Stimulated activated CD8-positive, alpha-beta memory T cell treated with anti-CD3 and anti-CD28 coated beads, Interleukin-7, amount 100 ng/mL, for 24 hours (primary cell): ENCODE results near the gene PLA2G4B.

Source experiments
- DNase-seq: peaks from one replicate; pipeline ENCODE4 v3.0.0-alpha.2; 2020; ENCODE audit warnings: low read depth

The PLA2G4B gene

DNA sequence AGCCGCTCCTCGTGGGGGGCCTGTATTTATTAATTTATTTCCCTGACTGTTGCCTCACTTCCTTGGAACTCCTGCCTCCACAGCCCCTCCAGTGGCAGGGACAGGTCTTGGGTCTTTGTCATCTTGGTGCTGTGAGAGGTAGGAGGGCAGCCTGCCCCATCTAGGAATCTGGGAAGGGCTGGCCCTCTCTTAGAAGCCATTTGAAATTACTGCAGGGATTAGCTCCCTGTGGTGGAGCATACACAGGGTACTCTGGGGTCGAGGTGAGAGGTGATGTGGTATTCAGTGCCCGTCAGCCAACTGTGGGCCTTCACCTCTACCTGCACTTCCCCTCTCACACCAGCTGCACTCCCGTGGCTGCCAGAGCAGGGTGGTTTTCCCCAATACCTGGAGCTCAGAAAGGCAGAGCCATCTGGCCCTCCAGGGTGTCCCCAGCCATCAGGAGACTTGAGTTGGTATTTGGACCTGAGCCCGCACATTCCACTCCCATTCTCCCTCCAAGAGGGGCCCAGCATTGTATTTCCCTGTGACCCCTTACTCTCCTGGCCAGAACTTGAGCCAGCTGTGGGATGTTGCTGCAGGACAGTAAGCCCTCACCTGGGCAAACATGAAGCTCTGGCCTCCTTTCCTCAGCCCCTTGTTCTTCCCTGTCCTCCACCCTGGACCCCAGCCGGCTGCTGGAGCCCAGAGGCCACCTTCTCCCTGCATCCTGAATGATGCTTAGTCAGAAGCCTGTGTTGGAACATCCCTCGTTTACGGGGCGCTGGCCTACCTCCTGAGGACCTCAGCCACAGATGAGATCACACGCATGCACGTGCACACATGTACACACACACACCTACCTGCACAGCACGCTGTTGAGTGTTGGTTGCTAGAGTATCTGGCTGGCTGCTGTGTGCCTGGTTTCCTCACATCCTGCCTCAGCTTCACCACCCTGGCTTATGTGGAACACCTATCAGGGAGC is 12.8 kb upstream of the PLA2G4B start:
- DNase-seq = no peak

- no peak for DNase-seq
Observed at GRCh38 chr15:41827290-41827879, 11.3 kb upstream of the PLA2G4B start.

DNA sequence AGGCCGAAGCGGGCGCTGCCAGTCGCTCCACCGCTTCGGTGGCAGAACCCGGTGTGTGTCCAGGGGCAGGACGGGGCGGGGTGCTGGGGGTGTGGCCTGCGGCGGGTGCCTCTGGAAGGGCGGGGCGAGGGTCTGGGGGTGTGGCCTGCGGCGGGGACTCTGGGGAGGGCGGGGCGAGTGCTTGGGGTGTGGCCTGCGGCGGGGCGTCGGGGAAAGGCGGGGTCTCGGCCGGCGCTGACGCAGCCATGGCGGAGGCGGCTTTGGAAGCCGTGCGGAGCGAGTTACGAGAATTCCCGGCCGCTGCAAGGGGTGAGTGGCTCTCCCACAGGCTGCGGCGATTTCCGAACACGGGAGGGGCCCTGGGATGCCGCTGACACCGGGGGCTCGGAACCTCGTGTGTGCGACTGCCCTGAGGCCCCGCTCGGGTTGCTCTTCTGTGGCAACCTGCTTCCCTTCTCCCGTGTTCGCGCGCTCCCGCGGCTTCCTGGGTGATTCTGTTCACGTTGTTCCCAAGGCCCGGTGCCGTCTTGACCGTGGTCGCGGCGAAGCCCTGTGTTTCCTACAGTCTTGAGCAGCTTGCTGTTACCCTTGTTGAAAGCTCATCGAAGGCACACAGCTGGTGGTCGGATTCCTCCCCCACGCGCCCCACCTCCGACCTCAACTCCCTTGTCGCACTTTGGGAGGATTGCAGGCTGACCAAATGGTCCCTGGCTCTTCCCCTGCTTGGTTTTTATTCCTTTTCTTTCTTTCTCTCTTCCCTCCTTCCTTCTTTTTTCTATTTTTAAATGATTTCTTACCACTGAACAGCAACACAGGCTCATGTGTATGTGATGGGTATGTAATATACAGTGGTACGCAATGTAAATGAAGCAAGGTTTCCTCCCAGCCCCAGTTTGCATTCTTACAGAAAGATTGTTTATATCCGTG is 10.5 kb upstream of the PLA2G4B start, which contains the start of gene JMJD7:
Gene JMJD7, plus strand, starts transcription at position 213 of the 927 bp plus-strand sequence. Its CDS starts 33 bp downstream, at position 246.
- DNase-seq = peak; percentile 96

DNA sequence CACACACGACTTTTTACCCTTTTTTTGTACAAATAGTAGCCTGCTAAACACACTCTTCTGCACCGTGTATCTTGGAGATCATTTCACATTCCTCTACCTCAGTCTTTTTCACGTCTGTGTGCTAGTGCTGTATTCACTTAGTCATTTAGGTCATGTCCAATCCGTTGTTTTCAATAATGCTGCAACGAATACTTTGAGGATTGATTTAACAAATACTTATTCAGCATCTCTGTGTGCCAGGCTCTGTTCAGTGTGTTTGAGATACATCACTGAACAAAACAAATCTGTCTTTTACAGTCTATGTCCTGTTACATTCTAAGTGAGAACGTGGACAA is 9.9 kb upstream of the PLA2G4B start:
- no peak for DNase-seq

DNA sequence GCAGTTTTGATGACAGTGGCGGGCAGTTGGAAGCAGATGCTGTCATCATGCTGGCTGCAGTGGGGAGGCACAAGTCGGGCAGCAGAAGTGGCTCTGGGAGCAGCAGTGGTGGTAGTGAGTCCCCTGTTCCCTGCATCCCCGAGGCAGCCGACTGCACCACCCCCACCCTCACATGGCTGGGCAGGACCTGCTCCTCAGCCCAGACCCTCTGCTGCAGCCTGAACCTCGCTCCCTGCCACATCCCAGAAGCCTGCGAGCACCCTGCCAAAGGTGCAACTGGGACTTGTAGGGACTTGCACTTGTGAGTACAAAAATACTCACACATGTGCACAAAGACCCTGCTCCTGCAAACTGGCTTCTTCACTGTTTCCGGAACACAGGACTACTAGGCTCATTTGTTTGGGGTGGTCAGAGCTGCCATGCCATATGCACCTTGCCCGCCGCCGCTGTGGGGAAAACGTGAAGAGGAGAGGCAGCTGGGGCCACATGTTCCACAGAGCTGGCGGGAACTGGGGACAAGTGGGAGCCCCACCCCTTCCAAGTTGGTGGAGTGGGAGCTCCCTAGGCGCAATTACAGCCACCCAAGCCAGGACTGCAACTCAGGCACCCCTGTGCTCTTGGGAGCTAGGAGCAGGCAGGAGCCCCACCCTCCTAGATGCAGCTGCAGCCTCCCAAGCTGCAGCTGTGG is 8.5 kb upstream of the PLA2G4B start:
- no peak for DNase-seq

GRCh38 chr15:41831291-41831690 is 7.4 kb upstream of the PLA2G4B start:
- DNase-seq = peak; percentile 11

DNA sequence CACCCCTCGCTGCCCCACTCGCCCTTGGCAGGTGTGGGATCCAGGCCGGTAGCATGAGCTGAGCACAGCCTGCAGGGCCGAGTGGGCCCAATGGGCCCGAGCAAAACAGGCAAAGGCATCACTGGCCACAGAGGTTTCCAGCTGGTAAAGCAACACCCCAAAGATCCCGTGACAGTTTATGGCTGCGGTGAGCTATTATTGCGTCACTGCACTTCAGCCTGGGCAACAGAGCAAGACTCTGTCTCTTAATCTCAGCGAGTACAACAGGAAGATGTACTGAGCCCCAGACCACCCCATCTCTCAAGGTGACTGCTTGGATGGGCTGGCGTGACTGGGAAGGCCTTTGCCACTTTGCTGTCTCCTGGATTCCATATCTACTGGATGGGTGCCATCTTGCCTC is 6.4 kb upstream of the PLA2G4B start:
- no peak for DNase-seq

DNA sequence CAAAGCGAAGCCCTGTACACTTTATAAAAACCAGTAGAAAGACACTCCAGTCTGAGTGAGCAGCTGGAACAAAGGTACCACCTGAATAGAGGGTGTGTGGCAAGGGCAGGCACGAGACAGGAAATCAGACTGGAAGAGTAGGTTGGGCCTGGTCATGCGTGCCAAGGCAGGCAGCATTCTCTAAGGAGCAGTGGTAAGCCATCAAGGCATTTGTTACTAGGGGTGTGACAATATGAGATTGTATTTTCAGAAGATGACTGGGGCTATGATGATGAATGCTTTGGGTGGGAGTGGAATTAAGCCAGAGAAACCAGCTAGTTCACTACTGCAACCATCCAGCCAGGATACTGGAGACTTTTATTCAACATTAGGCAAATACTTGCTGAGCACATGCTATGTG is 5.8 kb upstream of the PLA2G4B start:
- no peak for DNase-seq

- DNase-seq = no peak
Observed at GRCh38 chr15:41834096-41834495, 4.6 kb upstream of the PLA2G4B start.

DNA sequence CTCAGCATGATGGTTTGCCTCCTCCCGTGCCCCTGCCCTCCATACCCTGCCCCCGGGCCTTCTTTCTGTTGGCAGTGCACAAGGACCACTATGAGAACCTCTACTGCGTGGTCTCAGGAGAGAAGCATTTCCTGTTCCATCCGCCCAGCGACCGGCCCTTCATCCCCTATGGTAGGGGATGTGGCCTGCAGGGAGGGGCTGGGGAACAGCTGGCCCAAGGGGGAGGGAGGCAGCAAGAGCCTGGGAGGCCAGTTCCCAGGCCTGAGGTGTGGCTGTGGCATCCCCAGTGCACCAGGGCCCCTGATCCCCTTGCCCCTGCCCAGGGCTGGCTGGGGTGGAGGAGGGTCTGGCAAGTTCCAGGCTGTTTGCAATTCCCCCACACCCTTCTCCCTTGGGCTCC is 2.6 kb upstream of the PLA2G4B start:
- no peak for DNase-seq

- no peak for DNase-seq
Observed at GRCh38 chr15:41836713-41837454, 1.8 kb upstream of the PLA2G4B start.

DNA sequence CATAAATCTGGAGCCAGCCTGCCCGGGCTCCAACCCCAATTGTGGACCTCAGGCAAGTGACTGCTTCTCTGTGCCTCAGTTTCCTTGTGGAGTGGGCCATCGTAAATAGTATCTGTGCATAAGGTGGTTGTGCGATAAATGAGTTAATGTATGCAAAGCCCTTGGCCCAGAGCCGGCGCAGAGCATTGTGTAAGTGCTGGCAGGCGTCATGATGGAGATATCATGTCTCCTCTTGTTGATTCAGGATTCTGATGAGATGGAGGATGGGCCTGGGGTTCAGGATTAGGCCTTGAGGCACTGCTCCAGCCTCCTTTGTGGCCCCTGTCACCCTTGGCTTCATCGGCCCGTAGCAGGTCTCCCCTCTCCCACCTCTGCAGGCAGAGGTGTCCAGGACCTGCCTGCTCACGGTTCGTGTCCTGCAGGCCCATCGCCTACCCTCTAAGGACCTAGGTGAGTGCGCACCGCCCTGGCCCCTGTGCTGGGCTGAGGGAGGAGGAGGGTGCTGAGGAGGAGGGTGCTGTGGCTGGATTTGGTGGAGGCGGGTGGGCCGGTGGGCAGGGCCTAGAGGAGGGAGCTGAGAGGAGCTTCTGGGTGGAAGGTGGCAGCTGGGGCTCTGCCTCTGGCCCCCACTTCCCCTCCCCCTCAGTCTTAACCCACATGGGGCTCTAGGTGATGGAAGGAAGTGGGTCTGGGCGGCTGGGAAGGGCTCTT is 1.3 kb downstream of the PLA2G4B start:
- no peak for DNase-seq

- DNase-seq = no peak
Observed at GRCh38 chr15:41840673-41841072, 2.0 kb downstream of the PLA2G4B start.

DNA sequence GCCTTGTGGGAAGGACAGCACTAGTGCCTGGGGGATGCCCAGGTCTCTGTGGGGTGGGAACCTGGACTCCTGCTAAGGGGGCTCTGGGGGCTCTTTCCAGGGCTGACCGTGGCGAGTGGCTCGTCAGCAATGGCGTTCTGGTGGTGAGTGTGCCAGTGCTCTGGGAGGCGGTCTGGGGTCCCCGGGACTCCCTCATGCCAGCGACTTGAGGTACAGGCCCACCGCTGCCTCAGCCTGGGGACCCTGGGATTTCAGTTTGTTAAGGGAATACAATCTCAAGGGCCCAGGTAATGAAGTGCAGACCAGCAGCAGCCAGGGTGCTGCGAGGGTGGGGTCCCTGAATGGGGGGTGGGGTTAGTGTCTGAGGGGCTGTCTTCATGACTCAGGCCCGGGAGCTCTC is 2.5 kb downstream of the PLA2G4B start:
- DNase-seq = no peak

- DNase-seq = no peak
Observed at GRCh38 chr15:41842229-41842628, 3.6 kb downstream of the PLA2G4B start.

DNA sequence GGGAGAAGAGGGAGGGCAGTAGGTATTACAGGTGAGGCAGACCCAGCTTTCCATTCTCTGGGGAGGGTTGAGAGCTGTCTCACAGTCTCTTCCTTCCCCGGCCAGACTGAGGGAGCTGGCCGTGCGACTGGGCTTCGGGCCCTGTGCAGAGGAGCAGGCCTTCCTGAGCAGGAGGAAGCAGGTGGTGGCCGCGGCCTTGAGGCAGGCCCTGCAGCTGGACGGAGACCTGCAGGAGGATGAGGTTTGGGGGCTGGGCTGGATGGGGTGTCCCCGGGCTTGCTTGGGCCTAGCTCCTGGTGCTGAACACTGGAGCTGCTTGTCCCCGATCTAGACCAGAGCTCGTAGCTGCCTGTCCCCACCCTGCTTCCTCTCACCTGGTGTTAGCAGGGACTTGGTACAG is 4.9 kb downstream of the PLA2G4B start:
- no peak for DNase-seq

- DNase-seq = no peak
Observed at GRCh38 chr15:41844814-41845213, 6.2 kb downstream of the PLA2G4B start.

GRCh38 chr15:41847206-41847605 is 8.6 kb downstream of the PLA2G4B start:
- no peak for DNase-seq

- no peak for DNase-seq
Observed at GRCh38 chr15:41847981-41848380, 9.3 kb downstream of the PLA2G4B start.

DNA sequence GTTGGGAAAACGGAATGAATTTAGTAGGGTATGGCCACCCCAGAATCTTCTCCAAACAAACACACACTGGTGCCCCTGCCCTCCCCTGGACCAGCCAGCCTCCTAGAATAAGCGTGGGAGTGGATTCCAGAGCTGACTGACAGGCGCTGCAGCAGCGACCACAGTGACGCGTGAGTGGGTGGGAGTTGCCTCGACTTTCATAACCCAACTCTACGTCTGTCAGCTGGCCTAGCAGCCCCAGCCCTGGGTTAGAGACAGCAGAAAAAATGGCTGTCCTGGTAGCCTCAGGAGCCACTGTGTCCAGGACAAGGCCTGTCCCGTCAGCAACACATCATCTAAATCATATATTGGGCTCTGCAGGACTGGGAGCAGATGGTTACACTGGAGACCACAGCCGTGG is 10.0 kb downstream of the PLA2G4B start:
- peak; percentile 8 for DNase-seq
